NCI-H1417 treated with DMSO at 0.1 percent for 48 hours (cell line): ENCODE measurements around the gene NFAM1.

Experiments
- DNase-seq: peaks from one replicate; lab custom pipeline; 2025; lab: John Stamatoyannopoulos, UW

The NFAM1 gene

DNA sequence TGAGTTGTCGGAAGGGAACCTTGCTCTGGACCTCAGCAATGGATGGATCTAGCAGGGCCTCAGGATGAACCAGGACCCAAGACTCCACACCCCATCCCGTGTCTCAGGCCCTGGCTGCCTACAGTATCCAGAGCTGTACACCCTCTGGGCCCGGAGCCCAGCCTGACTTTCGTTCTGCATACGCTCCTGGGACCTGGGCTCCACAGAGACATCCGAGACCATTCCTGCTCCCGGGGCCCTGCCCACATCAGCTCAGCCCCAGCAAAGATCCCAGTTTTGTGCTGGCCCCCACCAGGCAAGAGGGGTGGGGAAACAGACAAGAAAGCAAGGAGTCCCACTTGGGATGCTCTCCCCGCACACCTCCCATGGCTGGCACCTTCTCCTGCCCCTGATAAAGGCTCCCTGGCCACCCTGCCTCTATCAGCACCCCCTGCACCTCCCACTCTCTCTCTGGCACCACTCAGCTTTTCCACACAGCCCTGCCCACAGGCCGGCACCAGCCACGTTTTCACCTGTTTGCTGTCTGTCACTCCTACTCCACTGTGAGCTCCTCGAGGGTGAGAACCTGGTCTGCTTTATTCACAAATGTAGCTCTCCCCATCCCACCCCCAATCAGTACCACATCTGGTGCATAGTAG is 97.2 kb downstream of the NFAM1 start:
- DNase-seq: no peak

DNA sequence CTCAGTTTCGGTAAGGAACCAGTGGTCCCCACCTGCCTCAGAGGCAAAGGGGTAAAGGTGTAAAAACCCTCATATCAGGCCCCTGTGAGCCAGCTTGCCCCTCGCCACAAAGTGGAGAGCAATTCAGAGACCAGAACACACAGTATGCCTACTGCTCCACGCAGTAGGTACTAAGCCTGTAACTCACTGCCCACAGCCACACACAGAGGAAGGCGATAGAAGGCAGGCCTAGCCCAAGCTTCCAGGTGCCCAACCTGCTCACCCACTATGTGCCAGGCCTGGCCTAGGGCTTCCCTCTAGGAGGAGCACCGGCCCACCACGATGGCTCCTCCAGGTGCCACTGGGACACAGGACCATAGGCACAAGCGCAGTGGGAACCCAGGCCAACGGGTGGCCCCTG is 98.7 kb downstream of the NFAM1 start:
- no peak for DNase-seq

DNA sequence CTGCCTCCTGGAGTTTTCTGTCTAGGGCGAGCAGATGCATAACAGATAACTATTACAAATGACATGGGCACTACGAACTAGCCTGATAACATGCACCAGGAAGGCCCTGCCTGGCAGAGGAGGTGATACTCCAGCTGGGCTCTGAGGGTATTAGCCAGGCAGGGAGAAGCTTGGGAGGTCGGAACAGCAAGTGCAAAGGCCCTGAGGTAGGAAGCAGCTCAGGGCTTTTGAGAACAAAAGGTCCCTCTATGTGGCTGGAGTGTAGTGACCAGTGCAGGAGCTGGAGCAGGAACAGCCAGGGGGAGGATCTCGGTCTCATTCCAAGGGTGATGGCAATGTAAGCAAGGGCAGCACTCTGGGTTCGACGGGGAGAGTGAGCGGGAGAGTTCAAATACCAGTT is 100.1 kb downstream of the NFAM1 start:
- DNase-seq: no peak

DNA sequence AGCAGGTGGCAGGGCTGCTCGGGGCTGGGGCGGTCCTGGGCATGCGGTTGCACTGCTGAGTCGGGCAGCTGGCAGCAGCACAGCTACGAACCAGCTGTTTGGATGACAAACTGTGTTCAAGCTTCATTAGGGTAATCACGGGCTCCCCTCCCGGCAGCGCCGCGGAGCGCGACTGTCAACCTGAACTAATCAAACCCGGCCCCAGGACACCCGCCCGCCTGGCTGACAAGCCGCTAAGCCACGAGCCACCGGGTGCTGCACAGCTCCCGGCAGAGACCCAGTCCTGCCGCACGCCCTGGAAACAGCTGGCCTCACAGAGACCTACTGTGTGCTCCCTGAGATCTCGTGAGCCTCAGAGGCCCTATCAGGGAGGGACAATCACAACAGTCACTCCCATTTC is 101.2 kb downstream of the NFAM1 start:
- DNase-seq: no peak
